Activated naive CD8-positive, alpha-beta T cell (primary cell): ENCODE results near the gene UQCR11.

ENCODE experiments used
- H3K27ac Mint-ChIP-seq: one replicate; pipeline ENCODE4 v1.8.0; 2021; ENCODE audit warnings: mixed read lengths
- H3K27me3 Mint-ChIP-seq: one replicate; pipeline ENCODE4 v1.8.0; 2021; ENCODE audit warnings: mixed read lengths
- H3K36me3 Mint-ChIP-seq: one replicate; pipeline ENCODE4 v1.8.0; 2021; ENCODE audit warnings: mixed read lengths
- H3K4me1 Mint-ChIP-seq: one replicate; pipeline ENCODE4 v1.8.0; 2021; ENCODE audit warnings: low read depth, mixed read lengths
- H3K4me3 Mint-ChIP-seq: one replicate; pipeline ENCODE4 v1.8.0; 2021; ENCODE audit warnings: mild to moderate bottlenecking, mixed read lengths
- H3K9me3 Mint-ChIP-seq: one replicate; pipeline ENCODE4 v1.8.0; 2021; ENCODE audit warnings: low read depth, mixed read lengths

UQCR11 gene

DNA sequence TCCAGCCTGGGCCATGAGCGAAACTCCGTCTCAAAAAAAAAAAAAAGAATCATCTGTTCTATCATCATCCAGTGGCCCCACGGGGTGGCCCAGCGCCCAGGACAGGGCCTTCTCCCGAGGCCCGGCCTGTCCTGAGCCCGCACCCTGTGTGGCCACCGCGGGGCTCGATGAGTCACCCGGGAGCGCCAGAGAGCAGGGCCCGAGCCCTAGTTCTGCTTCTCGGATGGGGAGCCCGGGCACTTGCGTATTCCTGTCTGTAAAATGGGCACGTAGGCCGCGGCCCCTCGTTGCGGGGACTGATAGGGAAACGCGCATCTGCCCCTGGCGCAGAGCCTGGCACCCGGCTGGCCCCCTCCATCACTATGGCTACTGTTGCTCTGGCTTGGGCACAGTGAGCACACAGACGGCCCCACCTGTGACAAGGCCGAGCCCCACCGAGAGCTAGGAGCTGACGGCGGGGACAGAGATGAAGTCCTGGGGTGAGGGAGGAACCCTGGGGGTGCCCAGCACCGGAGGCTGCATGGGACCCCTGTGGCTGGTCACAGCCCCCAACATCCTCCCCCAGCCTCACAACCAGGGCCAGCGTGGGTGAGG lies 21.3 kb upstream of the UQCR11 start:
- peaks cover 3% of the 10 kb centered on the region for H3K4me1 Mint-ChIP-seq
- no peaks in the 10 kb centered on the region for H3K27me3 Mint-ChIP-seq
- no peak overlapping the region for H3K27ac Mint-ChIP-seq
- H3K9me3 Mint-ChIP-seq, result no peaks in the 10 kb centered on the region
- peaks cover 2% of the 10 kb centered on the region for H3K36me3 Mint-ChIP-seq
- no peak overlapping the region for H3K4me3 Mint-ChIP-seq

DNA sequence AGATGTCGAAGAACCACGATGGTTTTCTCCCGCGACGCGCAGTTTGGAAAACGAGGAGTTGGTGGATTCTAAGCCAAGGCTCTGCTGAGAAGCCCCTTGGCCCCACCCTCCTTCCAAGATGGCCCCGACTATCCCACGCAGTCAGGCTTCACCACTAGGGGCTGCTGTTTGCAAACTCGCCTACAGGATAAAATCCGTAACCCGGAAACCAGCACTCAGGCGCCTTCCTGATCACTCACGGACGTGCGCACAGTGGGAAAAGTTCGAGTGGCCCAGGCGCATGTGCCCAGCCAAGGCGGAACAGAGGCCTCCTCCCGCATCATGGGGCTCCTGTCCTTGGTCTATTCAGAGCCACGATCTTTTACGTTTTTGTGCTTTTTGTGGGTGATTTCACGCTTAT lies 19.2 kb upstream of the UQCR11 start:
- H3K4me1 Mint-ChIP-seq, result peaks cover 3% of the 10 kb centered on the region
- H3K9me3 Mint-ChIP-seq, result no peaks in the 10 kb centered on the region
- H3K4me3 Mint-ChIP-seq, result no peak overlapping the region
- no peak overlapping the region for H3K27ac Mint-ChIP-seq
- peaks cover 2% of the 10 kb centered on the region for H3K36me3 Mint-ChIP-seq
- no peaks in the 10 kb centered on the region for H3K27me3 Mint-ChIP-seq

DNA sequence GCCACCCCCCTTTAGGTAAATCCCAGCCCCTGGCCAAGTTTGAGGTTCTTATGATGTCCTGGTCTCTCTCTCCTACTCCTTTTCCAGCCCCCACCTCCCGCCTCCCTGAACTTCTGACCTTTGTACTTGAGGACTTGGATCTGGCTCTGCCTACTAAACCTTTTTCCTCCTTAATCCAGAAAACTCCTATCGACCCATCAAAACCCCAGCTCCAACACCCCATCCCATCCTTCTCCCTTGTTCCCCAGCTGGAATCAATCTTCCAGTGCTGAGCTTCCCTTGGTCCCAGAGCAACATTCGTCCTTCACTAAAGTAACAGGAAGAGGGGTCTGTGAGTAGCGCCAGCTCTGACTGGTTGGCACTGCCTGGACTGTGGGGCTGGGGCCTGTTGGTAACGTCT lies 17.3 kb upstream of the UQCR11 start:
- H3K4me3 Mint-ChIP-seq, result no peak overlapping the region
- H3K27ac Mint-ChIP-seq, result no peak overlapping the region
- H3K9me3 Mint-ChIP-seq, result no peaks in the 10 kb centered on the region
- peaks cover 12% of the 10 kb centered on the region for H3K4me1 Mint-ChIP-seq
- H3K27me3 Mint-ChIP-seq, result no peaks in the 10 kb centered on the region
- H3K36me3 Mint-ChIP-seq, result peaks cover 2% of the 10 kb centered on the region

DNA sequence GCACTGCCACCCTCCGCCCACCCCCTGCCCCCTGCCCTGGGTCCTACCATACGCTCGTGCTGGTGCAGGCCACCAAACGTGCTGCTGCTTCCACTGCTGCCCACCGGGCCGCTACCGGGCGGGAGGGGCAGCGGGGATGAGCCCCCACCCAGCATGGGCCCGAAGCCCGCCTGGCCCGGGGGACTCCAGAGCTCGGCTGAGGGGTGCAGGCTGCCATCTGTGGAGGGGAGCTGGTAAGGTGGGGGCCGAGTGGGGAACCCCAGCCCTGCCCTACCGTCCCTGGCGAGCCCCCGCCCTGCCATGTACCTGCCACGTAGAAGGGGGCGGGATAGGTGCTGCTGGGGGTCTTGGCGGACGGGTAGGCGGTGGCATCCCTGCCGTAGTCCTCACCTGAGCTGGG lies 16.7 kb upstream of the UQCR11 start:
- no peak overlapping the region for H3K27ac Mint-ChIP-seq
- no peak overlapping the region for H3K4me3 Mint-ChIP-seq
- peaks cover 2% of the 10 kb centered on the region for H3K36me3 Mint-ChIP-seq
- no peaks in the 10 kb centered on the region for H3K9me3 Mint-ChIP-seq
- H3K27me3 Mint-ChIP-seq, result no peaks in the 10 kb centered on the region
- H3K4me1 Mint-ChIP-seq, result peaks cover 17% of the 10 kb centered on the region

DNA sequence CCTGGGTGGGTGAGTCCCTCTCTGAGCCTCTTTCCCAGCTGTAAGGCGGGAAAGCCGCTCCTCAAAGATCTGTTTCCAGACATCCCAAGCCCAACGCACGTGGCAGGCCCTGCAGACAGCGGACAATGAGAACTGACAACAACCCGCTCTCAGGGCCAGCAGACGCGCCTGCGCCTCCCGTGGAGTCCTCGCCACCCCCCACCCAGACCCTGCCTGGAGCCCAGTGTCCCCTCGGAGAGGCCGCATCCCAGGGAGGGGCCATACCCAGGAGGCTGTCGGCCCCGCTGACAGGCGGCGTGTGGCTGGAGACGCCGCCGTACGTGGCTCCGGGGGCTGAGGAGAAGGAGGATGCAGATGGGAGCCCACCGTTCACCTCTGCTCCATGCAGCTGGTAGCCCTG lies 16.3 kb upstream of the UQCR11 start:
- peaks cover 22% of the 10 kb centered on the region for H3K4me1 Mint-ChIP-seq
- H3K27me3 Mint-ChIP-seq, result no peaks in the 10 kb centered on the region
- H3K9me3 Mint-ChIP-seq, result no peaks in the 10 kb centered on the region

DNA sequence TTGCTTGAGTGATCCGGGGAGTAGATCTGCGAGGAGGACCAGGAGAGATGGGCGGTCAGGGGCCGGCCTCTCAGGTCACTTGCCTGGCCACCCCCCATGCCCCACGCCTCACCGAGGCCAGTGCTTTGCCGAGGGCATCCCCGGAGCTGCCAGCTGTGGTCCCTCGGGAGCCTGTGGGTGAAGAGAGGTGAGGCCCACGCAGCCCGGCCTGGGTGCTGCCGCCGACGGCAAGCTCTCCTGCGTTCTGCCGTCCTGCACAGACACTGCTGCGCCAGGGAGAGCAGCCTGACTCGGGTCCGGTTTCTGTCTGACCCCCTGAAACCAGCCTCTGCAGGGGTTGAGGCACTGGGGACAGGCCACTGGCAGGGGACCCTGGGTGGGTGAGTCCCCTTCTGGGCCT lies 15.8 kb upstream of the UQCR11 start:
- Mint-ChIP-seq H3K27me3 (no peaks in the 10 kb centered on the region), H3K27ac (no peak overlapping the region), H3K4me3 (no peak overlapping the region), H3K4me1 (peaks cover 24% of the 10 kb centered on the region), H3K9me3 (no peaks in the 10 kb centered on the region), H3K36me3 (peaks cover 2% of the 10 kb centered on the region)

More for the DNA sequence above, 16.3 kb upstream of the UQCR11 start:
- Mint-ChIP-seq H3K4me3 (no peak overlapping the region), H3K36me3 (peaks cover 2% of the 10 kb centered on the region), H3K27ac (no peak overlapping the region)

DNA sequence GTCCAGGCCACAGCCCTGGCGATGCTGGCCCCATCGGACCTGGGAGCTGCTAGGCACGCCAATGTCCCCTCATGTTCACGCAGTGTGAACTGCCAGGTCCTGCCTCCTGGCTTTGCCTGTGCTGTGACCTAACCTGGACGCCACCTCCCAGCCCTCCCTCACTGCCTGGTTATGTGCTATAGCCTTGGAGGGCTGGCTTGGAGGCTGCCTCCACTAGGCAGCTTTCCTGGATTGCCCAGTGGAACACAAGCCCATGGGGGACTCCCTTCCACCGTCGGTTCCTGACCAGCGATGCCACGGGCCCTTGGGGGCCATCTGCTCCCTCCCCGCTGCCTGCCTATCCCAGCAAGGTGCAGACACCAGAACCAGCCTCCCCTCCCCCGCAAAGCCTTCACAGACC lies 15.2 kb upstream of the UQCR11 start:
- H3K27ac Mint-ChIP-seq, result no peak overlapping the region
- H3K27me3 Mint-ChIP-seq, result no peaks in the 10 kb centered on the region
- H3K36me3 Mint-ChIP-seq, result peaks cover 5% of the 10 kb centered on the region
- H3K4me1 Mint-ChIP-seq, result peaks cover 26% of the 10 kb centered on the region
- no peaks in the 10 kb centered on the region for H3K9me3 Mint-ChIP-seq
- H3K4me3 Mint-ChIP-seq, result no peak overlapping the region

DNA sequence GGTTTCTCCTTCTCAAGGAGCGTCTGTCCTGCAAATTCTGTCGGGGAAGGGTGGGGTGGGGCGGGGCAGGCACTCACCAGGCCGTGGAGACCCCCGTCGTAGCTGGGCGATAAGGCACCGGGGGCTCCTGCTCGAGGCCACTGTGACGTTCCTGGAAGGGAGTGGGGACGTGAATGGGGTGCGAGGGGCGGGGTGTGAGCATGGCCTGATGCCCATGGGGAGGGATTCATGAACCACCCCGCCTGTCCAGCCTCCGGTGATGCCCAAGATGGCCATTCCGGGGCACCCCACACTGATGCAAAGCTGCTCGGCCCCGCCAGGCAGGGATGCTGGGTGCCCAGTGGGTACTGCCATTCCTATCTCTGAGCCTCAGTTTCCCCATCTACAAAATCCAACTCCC lies 14.4 kb upstream of the UQCR11 start:
- no peak overlapping the region for H3K4me3 Mint-ChIP-seq
- H3K9me3 Mint-ChIP-seq, result no peaks in the 10 kb centered on the region
- peaks cover 5% of the 10 kb centered on the region for H3K36me3 Mint-ChIP-seq
- H3K27me3 Mint-ChIP-seq, result no peaks in the 10 kb centered on the region
- peaks cover 26% of the 10 kb centered on the region for H3K4me1 Mint-ChIP-seq
- H3K27ac Mint-ChIP-seq, result no peak overlapping the region

DNA sequence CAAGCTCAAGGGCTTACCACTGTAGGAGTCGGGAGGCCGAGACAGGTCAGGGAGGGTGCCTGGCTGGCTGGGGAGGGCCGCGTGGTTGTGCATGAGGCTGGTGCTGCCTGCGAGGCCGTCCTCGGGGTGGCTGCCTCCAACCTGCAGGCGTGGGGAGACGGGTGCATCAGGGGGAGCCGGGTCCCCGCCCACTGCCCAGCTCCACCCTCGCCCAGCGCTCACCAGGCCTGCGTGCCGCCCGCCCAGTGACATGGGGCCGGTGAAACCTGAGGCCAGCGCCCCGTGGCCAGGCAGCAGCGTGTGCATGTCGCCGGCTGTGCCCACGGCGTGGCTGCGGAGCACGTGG lies 13.8 kb upstream of the UQCR11 start:
- Mint-ChIP-seq H3K9me3 (no peaks in the 10 kb centered on the region), H3K4me3 (no peak overlapping the region), H3K4me1 (peaks cover 25% of the 10 kb centered on the region), H3K27me3 (no peaks in the 10 kb centered on the region), H3K36me3 (peaks cover 5% of the 10 kb centered on the region), H3K27ac (no peak overlapping the region)

DNA sequence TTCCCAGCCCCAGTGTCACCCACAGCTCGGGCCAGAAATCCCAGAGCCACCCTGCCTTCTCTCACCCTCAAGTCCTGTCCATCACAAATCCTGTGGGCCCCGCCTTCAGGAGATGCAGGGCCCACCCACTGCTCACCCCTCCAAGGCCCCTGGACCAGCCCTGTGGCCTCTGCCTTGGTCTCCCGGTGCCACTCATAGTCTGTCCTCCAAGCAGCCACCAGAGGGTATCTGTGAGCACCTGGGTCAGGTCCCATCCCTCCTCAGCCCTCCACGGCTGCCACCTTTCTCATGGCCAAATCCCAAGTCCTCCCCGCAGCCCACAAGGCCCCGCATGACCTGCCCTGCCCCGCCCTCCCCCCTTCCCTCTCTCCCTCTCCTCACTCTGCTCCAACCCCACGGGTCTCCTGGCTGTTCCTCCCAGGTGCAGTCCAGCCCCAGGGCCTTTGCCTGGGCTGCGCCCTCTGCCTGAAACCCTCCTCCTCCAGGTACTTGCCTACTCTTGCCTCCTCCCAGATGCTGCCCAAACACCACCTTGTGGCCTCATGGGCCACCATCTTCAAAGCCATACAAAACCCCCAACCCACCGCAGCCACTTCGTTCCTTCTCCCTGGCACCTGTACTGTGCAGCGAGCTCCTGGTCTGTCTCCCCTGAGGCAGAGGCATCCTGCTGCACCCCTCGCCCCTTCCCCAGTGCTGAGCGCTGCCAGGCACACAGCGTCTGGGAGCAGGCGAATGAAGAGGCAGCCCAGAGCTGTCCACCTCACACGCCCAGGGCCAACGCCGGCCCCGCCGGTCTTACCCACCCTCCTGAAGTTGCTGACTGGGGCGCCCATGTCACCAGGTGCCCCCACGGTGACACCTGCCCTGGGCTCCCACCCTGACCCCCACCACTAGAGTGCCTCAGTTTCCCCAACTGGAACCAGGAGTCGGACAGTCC lies 13.2 kb upstream of the UQCR11 start:
- H3K36me3 Mint-ChIP-seq, result peaks cover 5% of the 10 kb centered on the region
- H3K27ac Mint-ChIP-seq, result peak overlapping the region; percentile 61
- peaks cover 25% of the 10 kb centered on the region for H3K4me1 Mint-ChIP-seq

DNA sequence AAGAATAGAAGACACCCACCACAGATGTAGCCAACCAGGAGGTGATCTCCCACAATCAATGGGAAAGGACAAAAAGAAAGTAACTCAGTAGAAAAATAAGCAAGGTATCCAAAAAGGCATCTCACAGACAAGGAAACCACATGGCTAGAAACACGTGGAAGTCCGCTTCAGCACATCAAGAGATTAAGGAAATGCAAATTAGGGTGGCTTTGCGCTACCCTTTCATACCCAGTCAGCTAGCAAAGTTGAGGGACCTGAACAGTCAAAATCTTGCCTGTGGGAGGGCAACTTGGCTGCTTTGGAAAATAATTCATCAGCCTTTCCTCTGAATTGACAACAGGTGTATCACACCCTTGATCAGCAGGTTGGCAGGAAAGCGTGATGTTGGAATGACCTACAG lies 11.6 kb upstream of the UQCR11 start:
- no peaks in the 10 kb centered on the region for H3K27me3 Mint-ChIP-seq
- H3K9me3 Mint-ChIP-seq, result no peaks in the 10 kb centered on the region
- peaks cover 3% of the 10 kb centered on the region for H3K36me3 Mint-ChIP-seq
- peaks cover 23% of the 10 kb centered on the region for H3K4me1 Mint-ChIP-seq
- peak overlapping the region; percentile 33 for H3K4me3 Mint-ChIP-seq
- peak overlapping the region; percentile 83 for H3K27ac Mint-ChIP-seq

More for the DNA sequence above, 13.2 kb upstream of the UQCR11 start:
- H3K9me3 Mint-ChIP-seq, result no peaks in the 10 kb centered on the region
- H3K4me3 Mint-ChIP-seq, result no peak overlapping the region
- no peaks in the 10 kb centered on the region for H3K27me3 Mint-ChIP-seq

DNA sequence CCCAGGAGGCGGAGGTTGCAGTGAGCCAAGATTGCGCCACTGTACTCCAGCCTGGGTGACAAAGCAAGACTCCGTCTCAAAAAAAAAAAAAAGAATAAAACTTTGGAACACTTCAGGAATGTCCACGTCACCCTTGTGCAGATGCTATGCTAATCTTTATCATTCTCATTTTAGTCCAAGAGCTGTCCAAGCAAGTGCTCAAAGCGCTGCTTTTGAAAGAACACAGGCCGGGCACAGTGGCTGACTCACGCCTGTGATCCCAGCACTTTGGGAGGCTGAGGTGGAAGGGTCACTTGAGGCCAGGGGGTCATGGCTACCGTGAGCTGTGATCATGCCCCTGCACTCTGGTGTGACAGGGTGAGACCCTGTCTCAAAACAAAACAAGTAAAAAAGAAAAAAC lies 11.1 kb upstream of the UQCR11 start:
- peaks cover 3% of the 10 kb centered on the region for H3K36me3 Mint-ChIP-seq
- H3K27me3 Mint-ChIP-seq, result no peaks in the 10 kb centered on the region
- H3K4me3 Mint-ChIP-seq, result peak overlapping the region; percentile 33
- H3K27ac Mint-ChIP-seq, result peak overlapping the region; percentile 83
- H3K9me3 Mint-ChIP-seq, result no peaks in the 10 kb centered on the region
- H3K4me1 Mint-ChIP-seq, result peaks cover 24% of the 10 kb centered on the region

DNA sequence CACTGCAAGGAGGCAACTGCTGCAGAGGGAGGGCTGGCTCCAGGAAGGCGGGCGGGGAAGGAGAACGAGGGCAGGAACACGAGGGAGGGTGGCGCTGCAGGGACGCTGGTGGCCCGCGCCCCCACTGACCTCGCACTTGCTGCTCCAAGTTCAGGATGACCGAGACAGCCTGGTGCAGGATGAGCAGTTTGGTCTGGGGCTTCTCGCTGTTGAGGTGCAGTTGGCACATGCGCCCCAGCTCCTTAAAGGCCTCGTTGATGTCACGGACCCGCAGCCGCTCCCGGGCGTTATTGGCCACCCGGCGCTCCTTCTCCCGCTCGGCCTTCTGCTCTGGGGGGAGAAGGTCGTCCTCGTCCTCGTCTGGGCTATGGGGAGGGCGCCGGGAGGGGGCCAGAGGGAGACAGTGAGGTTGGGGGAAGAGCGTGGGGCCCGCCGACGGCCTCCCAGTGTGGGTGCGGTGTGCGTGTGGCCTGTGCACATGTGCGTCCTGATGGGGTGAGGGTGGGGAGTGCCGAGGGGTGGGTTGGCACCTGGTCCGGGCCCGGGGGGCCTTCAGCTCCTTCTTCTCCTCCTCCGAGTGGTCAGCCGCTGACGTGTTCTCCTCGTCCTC lies 10.0 kb upstream of the UQCR11 start:
- Mint-ChIP-seq H3K4me1 (peaks cover 33% of the 10 kb centered on the region), H3K27ac (no peak overlapping the region), H3K27me3 (no peaks in the 10 kb centered on the region), H3K4me3 (no peak overlapping the region), H3K9me3 (no peaks in the 10 kb centered on the region), H3K36me3 (peaks cover 3% of the 10 kb centered on the region)

DNA sequence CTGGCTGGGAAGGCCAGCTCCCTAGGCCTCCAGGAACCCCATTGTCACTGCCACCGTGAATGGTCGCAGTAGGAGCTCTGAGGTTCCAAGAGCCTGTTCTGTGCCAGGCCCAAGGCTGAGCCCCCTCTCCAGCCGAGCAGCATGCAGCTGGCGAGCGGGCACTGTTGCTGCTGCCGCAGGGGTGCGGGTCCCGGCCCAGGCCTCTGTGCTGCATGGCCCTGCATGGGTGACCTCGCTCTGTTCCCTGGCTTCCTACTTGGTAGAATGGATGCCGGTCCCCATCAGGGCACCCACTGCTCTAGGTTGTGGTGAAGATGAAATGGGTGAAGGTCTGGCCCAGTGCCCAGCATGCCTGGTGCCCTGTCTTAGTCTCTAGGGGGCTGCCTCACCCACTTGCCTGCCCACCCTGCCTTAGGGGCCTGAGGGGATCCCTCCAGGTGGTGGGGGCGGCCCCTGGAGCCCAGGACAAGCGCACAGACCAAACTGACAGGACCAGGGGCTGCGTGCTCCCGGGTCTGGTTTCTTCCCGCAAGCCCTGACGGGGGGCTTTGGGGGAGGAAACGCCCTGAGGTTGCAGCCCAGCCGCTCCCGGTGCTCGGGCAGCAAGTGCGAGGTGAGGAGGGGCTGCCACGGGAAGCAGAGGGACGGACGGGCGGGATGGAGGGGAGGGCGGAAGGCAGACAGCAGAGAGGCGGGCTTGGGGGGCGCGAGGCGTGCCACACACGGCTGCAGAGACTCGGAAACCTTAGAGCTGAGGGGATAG lies 8.7 kb upstream of the UQCR11 start:
- Mint-ChIP-seq H3K27me3 (no peaks in the 10 kb centered on the region), H3K27ac (no peak overlapping the region), H3K9me3 (no peaks in the 10 kb centered on the region), H3K36me3 (peaks cover 3% of the 10 kb centered on the region), H3K4me1 (peaks cover 44% of the 10 kb centered on the region), H3K4me3 (no peak overlapping the region)

DNA sequence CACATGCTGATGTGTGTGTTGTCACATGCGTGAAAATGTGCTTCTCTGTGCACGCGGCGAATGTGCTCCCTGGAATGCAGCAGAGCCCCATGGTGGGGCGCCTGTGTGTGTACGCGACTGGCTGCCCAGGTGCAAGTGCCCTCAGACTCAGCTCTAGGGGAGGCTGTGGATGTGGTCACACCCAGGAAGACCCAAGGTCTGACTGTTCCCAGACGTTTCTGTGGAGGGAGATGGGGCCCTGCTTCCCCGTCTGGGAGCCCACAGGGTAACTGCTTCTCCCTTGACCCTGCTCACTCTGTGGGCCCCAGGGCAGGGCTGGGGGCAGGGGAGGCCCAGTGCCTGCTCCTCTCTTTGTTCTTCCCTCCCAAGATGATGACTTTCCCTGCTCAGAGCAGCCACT lies 7.9 kb upstream of the UQCR11 start:
- H3K36me3 Mint-ChIP-seq, result peaks cover 3% of the 10 kb centered on the region
- no peaks in the 10 kb centered on the region for H3K27me3 Mint-ChIP-seq
- no peaks in the 10 kb centered on the region for H3K9me3 Mint-ChIP-seq
- H3K4me3 Mint-ChIP-seq, result no peak overlapping the region
- H3K4me1 Mint-ChIP-seq, result peaks cover 45% of the 10 kb centered on the region
- no peak overlapping the region for H3K27ac Mint-ChIP-seq
